Tibial artery (tissue), 4 donors: ENCODE measurements around the gene PHF23.

Source experiments
- DNase-seq, 2 donors: peaks; one replicate each; pipeline ENCODE4 v3.0.0-alpha.2; 2019
- H3K27ac ChIP-seq, 2 donors: fragments of 200-600 bp; sonication (generic) in 1 of 2; 1 replicate in 1 of 2; 2 replicates in 1 of 2; pipeline ENCODE4 v1.5.1; 2018 to 2019; ENCODE audit warnings: mild to moderate bottlenecking in 1 of 2
- H3K27me3 ChIP-seq, 2 donors: fragments of 200-600 bp; sonication (generic) in 1 of 2; one replicate each; pipeline versions ENCODE4 v1.5.1 to v1.6.0; 2016 to 2019
- H3K36me3 ChIP-seq, 3 donors: fragments of 200-600 bp; sonication (generic) in 2 of 3; one replicate each; pipeline ENCODE4 v1.5.1; 2016 to 2019; ENCODE audit warnings: mild to moderate bottlenecking in 2 of 3
- H3K4me1 ChIP-seq, 4 donors: fragments of 200-600 bp; sonication (generic) in 2 of 4; 1 replicate in 3 of 4; 2 replicates in 1 of 4; pipeline ENCODE4 v1.5.1; 2016 to 2019
- H3K4me3 ChIP-seq, 2 donors: fragments of 200-600 bp; sonication (generic) in 1 of 2; 1 replicate in 1 of 2; 2 replicates in 1 of 2; pipeline ENCODE4 v1.5.1; 2018 to 2019; ENCODE audit warnings: mild to moderate bottlenecking in 2 of 2
- H3K9me3 ChIP-seq, 3 donors: fragments of 200-600 bp; sonication (generic) in 1 of 3; one replicate each; pipeline ENCODE4 v1.5.1; 2016 to 2019
- CTCF ChIP-seq, 2 experiments: fragments of 200-600 bp in 1 of 2; fragments of 450-650 bp in 1 of 2; IDR thresholded peaks; one replicate each; pipeline ENCODE4 v1.5.1; 2017 to 2019; ENCODE audit warnings: antibody characterized with exemption in 2 of 2, mild to moderate bottlenecking in 1 of 2, moderate library complexity in 1 of 2
- intact Hi-C: fragments of 100-400 bp; cut with DNase I; formaldehyde crosslinking; loops from one replicate; pipeline ENCODE4 v1.15.0; 2023; ENCODE audit warnings: low total_unique reads

Gene PHF23

GRCh38 chr17:7234083-7234951 is 4.9 kb downstream of the PHF23 start, which contains the start of gene DVL2:
DVL2 (minus strand) TSS chr17:7234517; CDS start chr17:7234262, 255 bp downstream.
- peaks cover 11 to 32% (median 25%) of the 10 kb centered on the region in 3 donors for H3K36me3 ChIP-seq
- peak within 1 kb of the TSS; percentile 78 to 92 for H3K4me3 ChIP-seq
- intact Hi-C loops, result no loop called here
- no peaks in the 10 kb centered on the region for H3K27me3 ChIP-seq
- H3K9me3 ChIP-seq, result no peaks in the 10 kb centered on the region
- H3K27ac ChIP-seq, result peak within 1 kb of the TSS; percentile 81 to 88
- H3K4me1 ChIP-seq, result peaks cover 0 to 53% (median 33%) of the 10 kb centered on the region in 4 donors
- peak in 1 of 2 experiments; percentile 15 for TF ChIP-seq CTCF (IDR thresholded peaks at IDR 0.05)
- DNase-seq, result peak; percentile 95 to 98

GRCh38 chr17:7233701-7234082 is 5.6 kb downstream of the PHF23 start:
- H3K27ac ChIP-seq, result peak overlapping the region; percentile 81 to 88
- intact Hi-C loops, result no loop called here
- no peaks in the 10 kb centered on the region for H3K9me3 ChIP-seq
- TF ChIP-seq CTCF (IDR thresholded peaks at IDR 0.05), result no peak
- H3K4me3 ChIP-seq, result peak overlapping the region; percentile 78 to 92
- no peaks in the 10 kb centered on the region for H3K27me3 ChIP-seq
- H3K4me1 ChIP-seq, result peaks cover 0 to 53% (median 33%) of the 10 kb centered on the region in 4 donors
- DNase-seq, result no peak
- H3K36me3 ChIP-seq, result peaks cover 15 to 38% (median 31%) of the 10 kb centered on the region in 3 donors

- Histone ChIP-seq H3K36me3 (peaks cover 26 to 54% (median 47%) of the 10 kb centered on the region in 3 donors), H3K27ac (no peak overlapping the region), H3K4me3 (no peak overlapping the region), H3K4me1 (peaks cover 0 to 46% (median 28%) of the 10 kb centered on the region in 4 donors), H3K9me3 (no peaks in the 10 kb centered on the region), H3K27me3 (no peaks in the 10 kb centered on the region)
- intact Hi-C loops, result no loop called here
- no peak for DNase-seq
- TF ChIP-seq CTCF (IDR thresholded peaks at IDR 0.05), result no peak
These were observed 7.1 kb downstream of the PHF23 start for GRCh38 chr17:7232114-7232513.

GRCh38 chr17:7229504-7229903 is 9.8 kb downstream of the PHF23 start:
- intact Hi-C loops, result no loop called here
- Histone ChIP-seq H3K27ac (no peak overlapping the region), H3K27me3 (no peaks in the 10 kb centered on the region), H3K9me3 (no peaks in the 10 kb centered on the region), H3K36me3 (peaks cover 43 to 62% (median 59%) of the 10 kb centered on the region in 3 donors), H3K4me3 (no peak overlapping the region), H3K4me1 (peaks cover 0 to 30% (median 19%) of the 10 kb centered on the region in 4 donors)
- no peak for DNase-seq
- no peak for TF ChIP-seq CTCF (IDR thresholded peaks at IDR 0.05)

- intact Hi-C loops, result no loop called here
- Histone ChIP-seq H3K4me1 (peaks cover 0 to 30% (median 19%) of the 10 kb centered on the region in 4 donors), H3K36me3 (peaks cover 49 to 68% (median 65%) of the 10 kb centered on the region in 3 donors), H3K27me3 (no peaks in the 10 kb centered on the region), H3K27ac (no peak overlapping the region), H3K4me3 (no peak overlapping the region), H3K9me3 (no peaks in the 10 kb centered on the region)
- TF ChIP-seq CTCF (IDR thresholded peaks at IDR 0.05), result no peak
- no peak for DNase-seq
These were observed 10.3 kb downstream of the PHF23 start for GRCh38 chr17:7228920-7229319.
